HG03196 (cell line): ENCODE measurements around the gene TBC1D14.

Experiments
- ATAC-seq: cut with Tn5 transposase; IDR thresholded peaks from one replicate; pipeline ENCODE4 v1.9.1; 2021; ENCODE audit not compliant: unreplicated experiment

The TBC1D14 gene

DNA sequence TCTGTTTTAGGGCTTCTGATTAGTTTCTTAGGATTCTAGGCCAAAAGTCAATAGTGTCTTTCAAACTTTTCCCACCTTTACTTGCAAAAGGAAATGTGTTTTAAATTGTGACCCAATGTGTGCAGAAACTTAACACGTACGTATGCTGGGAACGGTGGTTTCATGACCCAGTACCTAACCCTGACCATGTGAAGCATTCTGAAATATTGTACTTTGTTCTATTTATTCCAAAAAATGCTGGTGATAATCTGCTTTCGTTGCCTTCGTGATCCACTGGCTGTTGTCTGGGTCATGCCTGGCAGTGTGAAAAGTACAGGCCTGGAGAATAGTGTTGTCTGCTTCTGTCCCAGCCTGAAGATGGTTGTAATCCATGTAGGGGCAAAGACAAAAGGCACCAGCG is 106.9 kb downstream of the TBC1D14 start:
- ATAC-seq = no peak

DNA sequence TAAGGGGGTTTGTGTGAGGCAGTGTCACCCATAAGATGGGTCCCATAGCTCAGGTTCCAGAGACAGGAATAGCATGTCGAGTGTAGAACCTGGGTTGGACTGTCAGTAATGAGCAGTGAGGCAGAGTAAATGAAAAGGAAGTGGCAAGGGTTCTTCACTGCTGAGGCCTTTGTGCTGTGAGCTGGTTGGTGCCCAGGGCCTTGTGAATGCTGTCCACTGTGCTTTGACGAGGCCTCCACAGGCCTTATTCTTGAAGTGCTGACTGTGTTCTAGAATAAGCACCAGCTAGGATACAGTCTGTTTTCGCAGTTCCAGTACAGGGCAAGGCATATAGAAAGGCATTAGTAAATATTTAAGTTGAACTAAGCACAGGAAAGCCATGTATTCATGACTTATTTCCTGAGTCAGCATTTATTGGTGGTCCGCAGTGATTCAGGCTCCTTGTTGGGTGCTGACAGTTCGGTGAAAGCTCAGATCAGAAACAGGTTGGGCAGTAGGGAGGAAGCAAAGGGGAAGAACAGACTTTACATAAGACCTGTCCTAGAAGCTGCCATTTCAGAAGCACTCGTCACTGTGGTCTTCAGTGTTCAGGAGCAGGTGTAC is 107.9 kb downstream of the TBC1D14 start:
- no peak for ATAC-seq

DNA sequence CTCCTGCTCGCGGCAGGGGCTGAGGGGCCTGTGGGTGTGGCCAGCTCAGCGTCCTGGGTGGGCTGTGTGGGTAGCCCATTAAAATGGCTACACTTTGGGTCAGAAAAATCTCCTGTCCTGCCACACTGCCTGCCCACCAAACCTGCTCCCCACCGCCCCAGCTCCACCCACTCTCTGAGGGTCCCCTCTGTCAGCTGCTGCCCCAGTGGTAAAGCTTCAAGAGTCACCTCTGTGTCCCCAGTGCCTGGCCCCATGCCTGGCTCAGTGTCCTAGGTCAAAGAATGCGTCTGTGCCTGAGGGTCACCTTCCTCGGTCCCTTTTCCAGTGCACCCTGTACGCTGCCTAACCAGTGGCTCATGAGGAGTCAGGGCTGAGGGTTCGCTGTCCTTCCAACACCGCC is 108.7 kb downstream of the TBC1D14 start:
- no peak for ATAC-seq

DNA sequence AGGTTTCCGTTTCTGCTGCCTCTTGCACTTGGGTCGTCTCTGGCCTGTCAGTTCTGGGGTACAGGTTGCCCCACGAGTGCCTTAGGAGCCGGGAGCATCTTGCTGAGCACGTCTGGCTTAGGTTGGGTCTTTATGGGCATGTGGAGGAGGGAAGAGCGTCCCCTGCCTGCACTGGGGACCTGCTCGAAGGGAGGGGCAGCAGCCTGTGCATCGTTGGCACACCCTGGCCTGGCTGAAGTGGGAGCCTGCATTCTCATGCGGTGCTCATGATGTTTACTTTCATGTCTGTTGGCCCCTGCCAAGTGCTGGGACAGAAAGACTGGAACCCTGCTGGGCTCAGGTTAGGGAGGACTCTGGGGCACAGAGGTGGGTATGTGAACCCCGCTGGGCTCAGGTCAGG is 109.7 kb downstream of the TBC1D14 start:
- no peak for ATAC-seq

DNA sequence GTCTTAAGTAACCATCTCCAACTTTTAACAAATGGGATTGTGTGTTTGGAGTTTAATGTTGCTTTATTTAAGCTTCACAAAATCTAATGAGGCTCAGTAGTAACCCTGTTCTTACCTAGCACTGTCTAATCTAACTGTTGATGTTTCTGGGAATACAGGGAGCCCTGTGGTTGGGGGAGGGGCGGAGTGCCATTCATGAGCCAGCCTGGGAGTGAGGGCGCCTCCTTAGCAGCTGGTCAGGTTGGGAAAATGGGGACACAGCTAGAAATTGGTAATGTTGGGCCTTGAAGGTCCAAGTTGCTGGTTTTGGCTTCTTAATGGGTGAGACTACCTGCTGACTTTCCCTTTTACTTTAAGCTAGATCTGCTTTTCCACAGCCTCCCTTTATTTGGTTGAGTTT is 110.7 kb downstream of the TBC1D14 start:
- ATAC-seq = no peak

DNA sequence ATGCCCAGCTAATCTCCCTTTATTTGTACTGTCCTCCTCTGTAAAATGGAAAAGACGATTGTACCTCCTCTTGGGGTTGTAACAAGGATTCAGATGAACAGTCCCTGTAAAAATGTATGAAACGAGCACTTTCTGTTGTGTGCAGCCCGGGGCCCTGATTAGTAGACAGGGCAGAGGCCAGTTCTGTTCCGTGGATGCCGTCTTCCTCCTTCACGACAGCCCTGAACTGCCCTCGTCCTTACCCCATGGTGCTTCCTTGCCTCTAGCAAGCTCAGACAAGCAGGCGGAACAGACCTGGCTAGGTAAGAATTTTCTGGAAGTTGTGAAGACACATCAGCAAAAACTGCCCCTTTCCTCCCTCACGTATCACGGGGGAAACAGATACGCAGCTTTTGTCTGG is 111.2 kb downstream of the TBC1D14 start:
- no peak for ATAC-seq

DNA sequence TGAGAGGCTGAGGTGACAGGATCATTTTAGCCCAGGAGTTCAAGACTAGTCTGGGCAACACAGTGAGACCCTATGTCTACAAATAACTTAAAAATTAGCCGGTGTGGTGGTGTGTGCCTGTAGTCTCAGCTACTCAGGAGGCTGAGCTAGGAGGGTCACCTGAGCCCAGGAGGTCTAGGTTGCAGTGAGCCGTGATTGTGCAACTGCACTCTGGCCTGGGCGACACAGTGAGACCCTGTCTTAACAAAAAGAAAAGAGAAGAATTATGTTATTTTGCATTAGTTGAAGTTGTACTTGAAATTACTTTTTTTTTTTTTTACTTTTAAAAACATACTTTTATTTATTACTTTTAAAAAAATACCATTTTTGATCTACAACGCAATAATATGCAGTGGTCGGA is 111.7 kb downstream of the TBC1D14 start:
- ATAC-seq = no peak

DNA sequence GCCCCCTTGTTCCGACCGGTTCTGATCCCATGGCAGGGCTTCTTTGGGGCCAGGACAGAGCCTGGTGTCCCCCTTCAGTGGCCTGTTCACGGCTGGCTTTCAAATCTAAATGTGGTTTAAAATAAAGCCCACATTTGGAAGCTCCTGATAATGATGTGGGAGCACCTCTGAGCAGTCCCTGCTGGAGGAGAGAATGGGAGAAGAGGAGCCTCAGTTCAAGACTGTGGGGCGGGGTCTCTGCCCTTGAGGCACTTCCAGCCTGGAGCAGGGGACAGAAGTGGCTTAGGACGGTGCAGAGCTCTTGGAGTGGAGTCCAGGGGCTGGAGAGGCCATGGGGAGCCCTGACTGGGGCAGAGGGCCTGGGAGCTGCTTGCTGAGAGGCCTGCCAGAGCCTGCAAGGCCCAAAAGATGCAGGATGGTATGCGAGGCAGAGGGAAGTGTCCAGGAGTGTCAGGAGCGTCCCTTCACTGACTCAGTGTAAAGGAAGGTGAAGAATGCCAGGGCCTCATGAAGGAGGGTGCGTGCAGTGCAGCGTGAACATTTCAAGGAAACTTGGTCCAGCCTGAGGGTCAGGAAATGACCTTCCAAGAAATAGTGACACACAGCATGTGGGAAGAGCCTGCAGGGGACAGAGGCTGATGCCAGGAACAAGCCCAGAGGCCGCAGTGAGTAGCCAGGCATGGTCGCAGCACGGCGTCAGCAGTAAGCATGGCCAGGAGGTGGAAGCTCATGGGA is 112.5 kb downstream of the TBC1D14 start:
- no peak for ATAC-seq

DNA sequence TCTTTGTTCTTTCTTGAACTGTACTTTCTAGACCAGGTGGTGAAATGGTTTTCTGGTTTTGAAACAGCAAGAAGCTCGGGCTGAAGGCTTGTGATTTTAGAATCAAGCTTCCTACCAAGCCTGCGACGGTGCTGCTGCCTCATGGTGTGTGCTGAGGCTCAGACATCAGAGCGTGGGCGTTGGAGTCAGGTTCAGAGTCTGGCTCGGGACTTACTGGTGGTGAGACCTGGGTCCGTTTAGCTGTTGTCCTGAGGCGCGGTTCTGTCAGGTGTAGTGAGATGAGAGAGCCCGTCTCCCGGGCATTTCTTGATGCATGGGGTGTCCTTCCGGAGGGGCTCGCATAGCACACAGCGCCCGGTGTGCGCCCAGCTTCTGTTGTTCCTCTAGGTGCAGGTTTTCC is 113.9 kb downstream of the TBC1D14 start:
- no peak for ATAC-seq

DNA sequence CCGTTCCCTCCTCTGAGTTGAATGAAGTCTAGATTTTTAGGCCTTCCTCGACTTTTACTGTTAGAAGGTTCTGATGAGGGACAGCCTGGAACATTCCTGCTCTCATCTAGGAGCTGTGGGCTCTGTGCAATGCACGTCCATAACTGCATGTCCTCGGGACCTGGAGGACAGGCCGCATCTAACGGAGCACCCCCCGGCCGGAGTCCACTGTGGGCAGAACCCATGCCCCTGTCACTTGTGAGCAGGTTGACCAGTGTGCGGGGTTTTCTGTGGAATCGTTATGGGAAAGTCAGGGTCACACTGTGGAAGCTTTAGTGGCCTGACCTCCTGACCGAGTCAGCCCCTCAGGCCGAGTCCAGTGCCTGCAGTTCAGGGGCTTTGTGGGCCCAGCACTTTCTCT is 114.3 kb downstream of the TBC1D14 start:
- ATAC-seq = no peak

DNA sequence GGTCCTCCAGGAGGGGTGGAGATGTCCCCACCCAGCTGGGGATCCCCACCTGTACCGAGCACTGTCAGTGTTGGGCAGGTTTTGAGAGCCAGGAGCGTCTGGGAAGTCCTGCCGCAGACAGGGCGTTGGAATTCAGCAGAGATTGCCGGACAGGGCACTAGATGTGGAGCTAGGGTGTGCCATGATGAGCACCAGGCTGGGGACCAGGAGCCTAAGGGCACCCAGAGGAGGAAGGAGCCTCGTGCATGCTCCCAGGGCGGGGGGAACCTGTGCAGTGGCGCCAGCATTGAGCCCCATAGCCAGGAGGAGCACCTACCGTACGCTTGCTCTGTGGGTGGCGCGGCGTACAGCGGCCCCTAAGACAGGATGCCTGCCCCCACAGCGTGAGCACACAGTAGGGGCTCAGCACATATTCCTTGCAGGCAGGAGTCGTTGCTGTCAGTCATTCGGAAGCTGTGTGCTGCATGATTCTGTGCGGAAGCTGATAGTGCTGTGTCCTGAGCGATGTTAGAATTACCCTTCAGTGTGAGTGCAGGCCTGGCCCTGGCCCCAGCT is 114.8 kb downstream of the TBC1D14 start:
- no peak for ATAC-seq

DNA sequence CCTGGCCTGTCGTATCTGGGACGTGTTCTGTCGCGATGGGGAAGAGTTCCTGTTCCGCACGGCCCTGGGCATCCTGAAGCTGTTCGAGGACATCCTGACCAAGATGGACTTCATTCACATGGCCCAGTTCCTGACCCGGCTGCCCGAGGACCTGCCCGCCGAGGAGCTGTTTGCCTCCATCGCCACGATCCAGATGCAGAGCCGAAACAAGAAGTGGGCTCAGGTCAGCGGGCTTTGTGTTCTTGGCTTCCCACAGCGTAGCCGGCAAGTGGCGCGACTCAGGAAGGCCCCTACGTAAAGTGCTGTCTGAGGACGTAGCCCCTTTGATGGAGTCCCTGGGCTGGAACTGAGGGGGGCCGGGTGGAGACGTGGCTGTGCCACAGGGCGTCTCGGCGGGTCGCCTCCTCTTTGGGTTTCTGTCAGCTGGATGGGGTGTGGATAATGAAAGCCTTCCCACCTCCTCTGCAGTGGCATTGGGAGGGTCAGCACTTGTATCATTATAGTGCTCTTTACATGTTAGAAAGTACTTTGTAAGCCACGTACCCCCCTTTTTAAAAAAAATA is 115.5 kb downstream of the TBC1D14 start:
- ATAC-seq = no peak

DNA sequence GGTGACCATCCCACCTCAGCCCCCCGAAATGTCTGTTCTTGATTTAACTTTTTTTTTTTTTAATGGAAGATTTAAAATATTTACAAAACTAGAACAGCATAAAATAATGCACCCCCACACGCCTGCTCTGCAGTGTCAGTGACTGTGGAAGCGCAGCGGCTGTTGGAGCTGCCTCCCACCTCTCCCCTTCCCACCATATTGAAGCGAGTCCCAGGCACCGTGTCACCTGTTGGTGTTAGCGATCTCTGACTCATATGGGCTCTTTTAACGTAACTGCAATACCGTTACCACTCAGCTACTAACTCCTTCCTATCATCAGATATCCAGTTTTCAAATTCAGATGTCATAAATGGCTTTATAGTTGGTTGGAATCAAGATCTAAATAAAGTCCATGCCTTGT is 116.5 kb downstream of the TBC1D14 start:
- no peak for ATAC-seq

DNA sequence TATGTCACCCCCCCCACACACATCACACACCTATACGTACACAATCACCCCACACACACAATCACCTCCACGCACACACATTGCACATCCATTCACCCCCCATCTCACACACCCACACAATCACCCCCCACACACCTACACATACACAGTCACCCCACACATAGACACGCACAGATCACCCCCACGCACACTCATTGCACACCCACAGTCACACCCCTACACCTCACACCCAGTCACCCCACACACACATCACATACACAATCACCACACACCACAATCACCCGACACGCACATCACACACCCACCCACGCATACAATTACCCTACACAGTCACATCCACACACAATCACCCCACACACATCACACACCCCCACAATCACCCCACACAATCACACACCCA is 117.7 kb downstream of the TBC1D14 start:
- ATAC-seq = no peak

DNA sequence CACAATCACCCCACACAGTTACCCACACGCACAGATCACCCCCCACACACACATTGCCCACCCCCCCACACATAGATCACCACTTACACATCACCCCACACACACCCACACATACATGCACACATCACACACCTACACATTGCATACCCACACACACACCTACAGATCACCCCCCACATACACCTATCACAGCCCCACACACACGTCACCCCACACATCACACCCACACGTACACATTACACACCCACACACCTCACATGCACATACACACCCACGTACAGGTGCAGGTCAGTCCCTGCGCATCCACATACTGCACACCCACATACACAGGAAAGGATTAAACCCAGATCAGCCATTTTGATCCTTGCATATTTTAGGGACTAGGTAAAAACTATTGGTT is 118.3 kb downstream of the TBC1D14 start:
- ATAC-seq = no peak

DNA sequence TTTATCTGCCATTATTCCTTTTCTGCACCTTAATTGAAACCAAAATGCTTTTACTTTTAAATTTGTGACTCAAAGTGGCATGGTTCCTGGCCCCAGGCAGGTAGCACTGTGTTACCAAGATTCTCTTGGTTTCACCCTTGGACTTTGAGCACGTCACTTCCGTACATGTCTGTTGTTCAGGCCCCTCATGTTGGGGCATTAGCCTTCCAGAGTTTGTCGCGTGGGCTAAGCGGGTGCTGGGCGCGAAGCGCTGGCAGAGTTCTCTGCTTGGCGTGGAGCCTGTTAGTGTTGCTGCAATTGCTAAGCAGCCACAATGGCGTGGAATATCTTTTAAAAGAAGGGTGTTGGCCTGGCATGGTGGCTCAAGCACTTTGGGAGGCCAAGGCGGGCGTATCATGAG is 119.6 kb downstream of the TBC1D14 start:
- ATAC-seq = no peak

DNA sequence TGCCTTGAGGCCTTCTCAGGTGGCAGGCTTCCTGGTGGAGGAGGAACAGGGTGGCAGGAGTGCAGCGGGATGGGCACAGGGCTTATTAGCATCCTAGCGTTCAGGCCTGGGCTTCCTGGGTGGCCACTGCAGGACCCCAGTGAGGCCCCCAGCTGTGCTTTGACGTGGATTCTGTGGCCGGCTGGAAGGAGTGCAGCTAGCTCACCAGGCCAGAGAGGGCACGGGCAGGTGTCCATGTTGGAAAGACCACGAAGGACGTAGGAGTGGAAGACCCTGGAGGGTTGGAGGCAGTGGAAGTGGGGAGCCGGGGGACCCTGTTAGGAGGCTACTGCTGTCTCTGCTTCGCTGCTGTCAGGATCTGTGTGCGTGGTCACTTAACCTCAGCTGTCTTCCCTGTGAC is 120.3 kb downstream of the TBC1D14 start:
- no peak for ATAC-seq

DNA sequence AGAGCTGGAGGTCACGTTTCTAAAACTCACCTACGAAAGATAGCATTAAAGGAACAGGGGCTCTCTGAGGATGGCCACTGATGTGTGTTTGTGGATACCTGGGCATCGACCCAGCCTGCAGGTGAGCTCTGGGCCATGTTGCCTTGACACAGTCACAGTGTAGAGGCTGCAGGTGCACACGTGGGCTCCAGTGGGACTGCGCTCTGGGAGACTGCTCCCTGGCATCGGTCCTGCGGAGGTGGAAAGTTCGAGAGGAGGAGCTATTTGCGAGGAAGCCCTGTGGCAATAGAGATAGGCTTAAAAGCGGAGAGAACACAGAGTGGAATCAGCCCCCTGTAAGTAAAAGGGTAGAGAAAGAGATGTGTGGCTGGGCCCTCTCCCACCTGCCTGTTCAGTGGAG is 121.2 kb downstream of the TBC1D14 start:
- ATAC-seq = no peak

DNA sequence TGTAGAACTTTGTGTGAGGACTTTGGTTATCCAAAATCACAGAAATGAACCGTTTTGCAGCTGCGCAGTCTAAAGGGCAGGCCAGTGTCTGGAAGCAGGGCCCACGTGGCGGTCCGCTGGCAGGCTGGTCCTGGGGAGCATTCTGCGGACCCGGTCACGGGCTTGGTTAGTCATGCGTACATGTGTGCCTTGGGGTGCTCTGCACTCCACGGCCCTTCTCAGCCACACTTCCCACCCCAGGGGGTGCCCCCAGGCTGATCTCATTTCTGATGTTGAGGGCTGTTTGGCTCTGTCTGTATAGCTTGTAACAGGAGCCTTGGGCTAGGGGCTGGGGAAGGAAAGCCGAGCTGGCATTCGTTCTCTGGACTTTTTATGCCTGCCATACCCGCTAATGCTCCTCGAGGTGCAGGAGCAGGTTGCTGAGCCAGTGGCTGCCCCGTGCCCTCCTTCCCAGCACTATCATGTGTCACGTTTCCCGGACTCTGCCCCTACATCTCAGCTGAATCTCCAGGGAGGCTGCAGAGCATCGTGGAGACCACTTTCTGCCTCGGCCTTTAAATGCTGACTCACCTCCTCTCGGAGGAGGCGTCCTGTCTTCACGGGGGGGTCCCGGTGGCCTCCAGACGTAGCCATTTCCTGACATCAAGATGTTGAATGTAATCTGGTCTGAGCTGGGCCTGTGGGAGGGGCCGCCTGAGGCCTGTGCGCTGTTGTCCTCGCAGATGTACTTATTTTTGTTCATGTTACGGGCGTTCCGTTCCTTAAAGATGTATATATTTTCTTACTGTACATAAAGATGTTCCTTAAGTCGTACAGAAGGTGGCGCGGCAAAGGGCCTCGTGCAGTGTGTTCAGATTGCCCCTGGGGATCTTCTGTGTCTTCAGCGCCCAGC is 122.2 kb downstream of the TBC1D14 start:
- no peak for ATAC-seq

DNA sequence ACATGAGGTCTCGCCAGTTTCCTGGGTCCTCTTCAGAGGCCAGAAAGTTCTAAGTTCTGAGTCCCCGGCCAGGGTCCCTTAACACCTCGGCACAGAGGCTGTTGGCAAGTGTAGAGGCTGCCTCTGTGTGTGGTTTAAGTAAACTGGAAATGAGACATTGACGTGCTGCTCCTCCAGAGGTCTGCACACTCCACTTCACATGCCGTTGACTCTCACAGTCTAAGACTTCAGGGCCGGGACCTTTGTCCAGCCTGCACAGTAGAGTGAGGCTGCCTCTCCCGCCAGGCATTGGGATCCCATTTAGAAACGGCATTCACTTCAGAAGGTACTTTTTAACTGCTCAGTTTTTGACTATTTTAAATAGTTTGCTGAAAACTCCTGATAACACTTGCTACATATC is 123.0 kb downstream of the TBC1D14 start:
- no peak for ATAC-seq

DNA sequence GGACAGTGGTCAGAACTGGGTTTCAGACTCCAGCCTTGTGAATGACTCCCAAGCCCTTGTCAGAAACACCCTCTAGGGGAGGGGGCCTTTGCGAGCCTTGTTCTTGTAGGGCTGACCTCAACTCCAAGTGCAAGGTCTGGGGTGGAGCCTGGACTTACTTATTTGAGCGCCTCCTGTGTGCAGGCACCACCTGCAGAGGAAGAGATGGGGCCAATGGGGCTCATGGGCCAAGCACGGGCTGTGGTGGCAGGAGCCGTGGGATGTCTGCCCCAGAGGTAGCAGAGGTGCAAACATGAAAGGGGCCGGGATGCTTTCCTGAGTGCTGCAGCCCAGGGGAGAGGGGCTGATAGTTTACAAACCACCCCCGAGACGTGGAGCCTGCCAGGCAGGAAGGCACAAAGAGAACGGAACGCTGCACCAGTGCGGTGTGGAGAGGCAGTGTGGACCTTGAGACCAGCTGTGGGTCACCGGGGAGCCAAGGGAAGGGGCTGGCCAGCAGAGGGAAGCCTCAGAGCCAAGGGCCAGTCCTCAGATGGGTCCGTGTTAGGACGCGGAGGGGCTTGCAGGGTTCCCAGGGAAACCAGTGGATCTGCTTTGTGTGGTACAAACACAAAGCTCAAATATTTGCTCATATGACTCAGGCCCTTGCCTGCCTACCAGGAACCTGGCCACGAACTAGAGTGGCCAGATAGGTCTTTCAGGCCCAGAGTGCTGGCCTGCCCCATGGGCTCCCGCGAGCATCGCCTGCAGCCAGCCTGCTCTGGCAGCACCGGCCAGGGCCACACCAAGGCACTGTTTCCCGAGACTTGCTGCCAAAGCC is 124.8 kb downstream of the TBC1D14 start:
- ATAC-seq = no peak
